Retinal pigment epithelial cell (primary cell): ENCODE data around the gene PAX9.
"Not testable (repeated sequence)": the region's sequence is repeated elsewhere in the genome, so short reads cannot be mapped to it uniquely, and the experiment has no call there.

Experiments used
- DNase-seq: peaks from one replicate; pipeline ENCODE4 v3.0.0-alpha.2; 2010; ENCODE audit warnings: low read depth
- H3K4me3 ChIP-seq: 2 replicates; pipeline ENCODE4 v1.5.1; 2011; ENCODE audit warnings: mild to moderate bottlenecking, low read length, control low read depth, moderate library complexity
- CTCF ChIP-seq: conservative IDR thresholded peaks from 2 replicates; pipeline ENCODE4 v1.5.1; 2011; ENCODE audit warnings: low read depth, low read length, control low read depth, inconsistent platforms

Gene PAX9

GRCh38 chr14:36675581-36675980 lies 13.9 kb downstream of the PAX9 start:
- no peak for DNase-seq
- no peak for TF ChIP-seq CTCF
- H3K4me3 ChIP-seq: no peak overlapping the region

GRCh38 chr14:36676236-36676635 lies 14.6 kb downstream of the PAX9 start:
- no peak for TF ChIP-seq CTCF
- no peak for DNase-seq
- H3K4me3 ChIP-seq: no peak overlapping the region

GRCh38 chr14:36682338-36682737 lies 20.7 kb downstream of the PAX9 start:
- H3K4me3 ChIP-seq: no peak overlapping the region
- no peak for DNase-seq
- no peak for TF ChIP-seq CTCF

- no peak overlapping the region for H3K4me3 ChIP-seq
- TF ChIP-seq CTCF: no peak
- no peak for DNase-seq
Observed at GRCh38 chr14:36683083-36683724, 21.5 kb downstream of the PAX9 start.

GRCh38 chr14:36684946-36685345 lies 23.3 kb downstream of the PAX9 start:
- DNase-seq: no peak
- TF ChIP-seq CTCF: no peak
- no peak overlapping the region for H3K4me3 ChIP-seq

- no peak overlapping the region for H3K4me3 ChIP-seq
- no peak for DNase-seq
- no peak for TF ChIP-seq CTCF
Observed at GRCh38 chr14:36690311-36691040, 28.8 kb downstream of the PAX9 start.

- H3K4me3 ChIP-seq, DNase-seq: not testable (repeated sequence)
Observed at GRCh38 chr14:36699420-36699819, 37.8 kb downstream of the PAX9 start.
